ENCODE measurements around the gene MAGEB4.
A peak's percentile ranks its signal among the peaks of the same experiment; 100 is the strongest.

GRCh38 chrX:30196322-30196721 lies 45.5 kb upstream of the MAGEB4 start:
- TF ChIP-seq CTCF (conservative IDR thresholded peaks at IDR 0.05; ENCODE audit: low read depth, low read length), result peak; percentile 27; the same call in 1 of the 2 replicates
- no peak for TF ChIP-seq POLR2A (IDR thresholded peaks at IDR 0.05; ENCODE audit: low read depth, low read length)
- TF ChIP-seq RAD21 (IDR thresholded peaks at IDR 0.05; ENCODE audit: low read length), result peak; percentile 35
- TF ChIP-seq, protein P1, sequence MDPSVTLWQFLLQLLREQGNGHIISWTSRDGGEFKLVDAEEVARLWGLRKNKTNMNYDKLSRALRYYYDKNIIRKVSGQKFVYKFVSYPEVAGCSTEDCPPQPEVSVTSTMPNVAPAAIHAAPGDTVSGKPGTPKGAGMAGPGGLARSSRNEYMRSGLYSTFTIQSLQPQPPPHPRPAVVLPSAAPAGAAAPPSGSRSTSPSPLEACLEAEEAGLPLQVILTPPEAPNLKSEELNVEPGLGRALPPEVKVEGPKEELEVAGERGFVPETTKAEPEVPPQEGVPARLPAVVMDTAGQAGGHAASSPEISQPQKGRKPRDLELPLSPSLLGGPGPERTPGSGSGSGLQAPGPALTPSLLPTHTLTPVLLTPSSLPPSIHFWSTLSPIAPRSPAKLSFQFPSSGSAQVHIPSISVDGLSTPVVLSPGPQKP (IDR thresholded peaks at IDR 0.05; ENCODE audit: borderline replicate concordance, low read depth, low read length), result no peak
- no peak for TF ChIP-seq MAFK (IDR thresholded peaks at IDR 0.05; ENCODE audit: low read depth, low read length)
- no peak for TF ChIP-seq NFE2L2 (IDR thresholded peaks at IDR 0.05; ENCODE audit: low read depth, low read length)
- no peak for TF ChIP-seq RFX5 (IDR thresholded peaks at IDR 0.05; ENCODE audit: low read depth, low read length)
- no peak for TF ChIP-seq RCOR1 (IDR thresholded peaks at IDR 0.05; ENCODE audit: insufficient replicate concordance, low read length)

All from IMR-90 (cell line).